HG03342 (cell line): ENCODE results near the gene UFC1.
"Not testable (repeated sequence)": the region's sequence is repeated elsewhere in the genome, so short reads cannot be mapped to it uniquely, and the experiment has no call there.

Experiments
- ATAC-seq: cut with Tn5 transposase; IDR thresholded peaks from one replicate; pipeline ENCODE4 v1.9.1; 2021; ENCODE audit warnings: mild to moderate bottlenecking, moderate library complexity; ENCODE audit not compliant: unreplicated experiment

UFC1 gene

GRCh38 chr1:161153682-161154337, at the start of gene UFC1:
Gene UFC1, plus strand, starts transcription at chr1:161153978. Its CDS starts 20 bp downstream, at chr1:161153998.
- peak; percentile 86 for ATAC-seq

GRCh38 chr1:161106431-161106830, 47.3 kb upstream of the UFC1 start:
- ATAC-seq: no peak

- no peak for ATAC-seq
These were observed 42.7 kb upstream of the UFC1 start for GRCh38 chr1:161111117-161111516.

- no peak for ATAC-seq
These were observed 42.3 kb upstream of the UFC1 start for GRCh38 chr1:161111527-161111926.

GRCh38 chr1:161113915-161114314, 39.9 kb upstream of the UFC1 start:
- ATAC-seq: no peak

GRCh38 chr1:161114556-161114955, 39.2 kb upstream of the UFC1 start:
- no peak for ATAC-seq

GRCh38 chr1:161115132-161115711, 38.6 kb upstream of the UFC1 start:
- no peak for ATAC-seq

- not testable (repeated sequence) for ATAC-seq
These were observed 37.8 kb upstream of the UFC1 start for GRCh38 chr1:161115961-161116360.

- ATAC-seq: peak; percentile 82
These were observed 35.8 kb upstream of the UFC1 start, which contains the start of the genes NIT1 and PFDN2 for GRCh38 chr1:161117759-161118581. Gene NIT1, plus strand, starts transcription at chr1:161118105. Its CDS starts 72 bp downstream, at chr1:161118177. Gene PFDN2, minus strand, starts transcription at chr1:161118037. Its CDS starts 11 bp downstream, at chr1:161118026.

- peak; percentile 40 for ATAC-seq
These were observed 34.5 kb upstream of the UFC1 start for GRCh38 chr1:161119092-161119903.

- ATAC-seq: no peak
These were observed 32.6 kb upstream of the UFC1 start for GRCh38 chr1:161121042-161121650.

- no peak for ATAC-seq
These were observed 31.9 kb upstream of the UFC1 start for GRCh38 chr1:161121834-161122233.

- ATAC-seq: no peak
These were observed 30.8 kb upstream of the UFC1 start for GRCh38 chr1:161122967-161123366.

GRCh38 chr1:161127649-161128048, 26.1 kb upstream of the UFC1 start:
- no peak for ATAC-seq

GRCh38 chr1:161128591-161129420, 25.0 kb upstream of the UFC1 start:
- ATAC-seq: no peak

- ATAC-seq: no peak
These were observed 23.5 kb upstream of the UFC1 start for GRCh38 chr1:161130266-161130665.

- ATAC-seq: no peak
These were observed 22.0 kb upstream of the UFC1 start for GRCh38 chr1:161131523-161132409.

GRCh38 chr1:161132410-161133219, 21.2 kb upstream of the UFC1 start, which contains the start of gene DEDD:
Gene DEDD, minus strand, starts transcription at chr1:161132667. Its CDS starts 8,205 bp downstream, at chr1:161124462.
- peak; percentile 92 for ATAC-seq
